OCI-LY1 (cell line): ENCODE results near the gene OR13C8.

ENCODE experiments used
- CTCF ChIP-seq: fragments of 200-600 bp; sonication (generic), shearing (Covaris generic); IDR thresholded peaks from 2 replicates; pipeline ENCODE4 v1.5.1; 2017; ENCODE audit warnings: mild to moderate bottlenecking, antibody characterized with exemption, low read length, moderate library complexity, mixed read lengths
- EZH2 ChIP-seq: fragments of 200-600 bp; sonication (generic), shearing (Covaris generic); IDR thresholded peaks from 2 replicates; pipeline ENCODE4 v1.8.0; 2017; ENCODE audit warnings: borderline replicate concordance, mixed run types, mild to moderate bottlenecking, antibody characterized with exemption, low read length, moderate library complexity, mixed read lengths

GRCh38 chr9:104553261-104553660 is 15.7 kb upstream of the OR13C8 start:
- TF ChIP-seq CTCF (no peak), EZH2 (no peak)
